ENCODE data around the gene CYP2U1. TPM values are rescaled to one million over a fixed set of nuclear protein-coding genes. Genes with fewer than 3 reads are reported as not detected.

The CYP2U1 gene
- total RNA-seq, 1 donor from 2014 or later, result 0.96 TPM

DNA sequence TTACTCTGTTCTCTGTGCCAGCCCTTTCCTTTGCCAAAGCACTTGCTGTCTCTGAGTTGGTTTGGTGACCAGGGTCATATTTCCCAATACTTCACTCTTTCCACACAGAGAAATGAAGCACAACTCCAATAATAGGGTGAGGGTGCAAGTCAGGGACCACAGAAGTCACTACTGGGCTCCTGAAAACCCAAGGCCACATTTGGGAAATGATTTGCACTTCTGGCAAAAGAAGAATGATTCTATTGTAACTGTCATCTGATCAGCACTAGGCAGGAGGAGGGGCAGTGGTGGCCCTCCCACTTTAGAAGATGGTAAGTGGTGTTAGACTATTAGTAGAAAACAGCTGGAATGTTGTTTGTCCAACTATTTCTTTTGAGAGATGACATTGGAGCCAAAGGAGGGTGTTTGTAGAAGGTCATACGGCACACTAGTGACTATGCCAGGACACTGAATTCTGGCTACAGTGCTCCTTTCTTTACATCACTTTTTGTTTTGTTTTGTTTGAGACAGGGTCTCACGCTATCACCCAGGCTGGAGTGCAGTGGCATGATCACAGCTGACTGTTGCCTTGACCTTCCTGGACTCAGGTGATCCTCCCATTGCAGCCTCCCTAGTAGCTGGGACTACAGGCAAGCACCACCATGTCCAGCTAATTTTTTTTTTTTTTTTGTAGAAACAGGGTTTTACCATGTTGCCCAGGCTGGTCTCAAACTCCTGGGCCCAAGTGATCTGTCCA is 47.5 kb downstream of the CYP2U1 start:
- Mint-ChIP-seq H3K9me3 (peaks cover 13% of the 10 kb centered on the region), H3K4me3 (no peak overlapping the region), H3K4me1 (peaks cover 2% of the 10 kb centered on the region), H3K36me3 (ENCODE audit: low read depth) (no peaks in the 10 kb centered on the region), H3K27ac (no peak overlapping the region), H3K27me3 (no peaks in the 10 kb centered on the region)
- DNase-seq, result no peak
- intact Hi-C loops (cut with micrococcal nuclease), result no loop called here

DNA sequence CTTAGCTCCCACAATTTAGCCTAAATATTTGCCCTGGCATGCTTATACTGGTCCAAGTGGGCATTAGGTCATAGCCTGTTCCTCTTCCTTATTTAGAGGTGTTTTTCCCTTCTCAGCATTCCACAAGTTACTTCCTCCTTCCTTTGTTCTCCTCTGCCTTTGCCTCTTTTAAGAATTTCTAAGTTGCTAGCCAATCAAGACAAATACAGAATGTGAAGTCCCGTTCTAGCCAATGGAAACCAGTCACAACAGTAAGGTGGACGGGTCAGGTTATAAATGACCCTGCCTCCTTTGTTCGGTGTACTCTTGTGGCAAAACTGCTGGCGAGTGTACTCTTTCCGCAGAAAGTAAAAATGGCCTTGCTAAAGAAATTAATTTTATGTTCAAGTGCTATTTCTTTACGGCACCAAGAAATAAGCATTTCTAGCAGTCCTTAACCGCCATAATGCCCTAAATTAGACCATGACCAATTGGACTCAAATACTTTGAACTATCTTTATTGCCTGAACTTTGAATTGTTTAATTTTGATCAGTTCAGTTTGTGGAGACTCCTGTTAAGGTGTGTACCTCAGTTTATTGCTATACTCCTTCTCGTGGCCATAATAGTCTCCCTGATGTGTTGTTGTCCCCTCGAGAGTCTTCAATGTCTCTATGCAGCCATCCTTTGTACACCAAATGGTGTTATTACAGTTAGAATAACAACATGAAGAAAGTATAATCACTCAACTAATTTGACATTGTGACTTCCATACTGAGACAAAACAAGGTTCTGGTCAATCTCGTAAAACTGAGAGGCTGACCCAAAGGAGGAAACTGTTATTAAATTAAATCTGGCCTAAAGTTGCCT is 56.8 kb downstream of the CYP2U1 start:
- Mint-ChIP-seq H3K4me1 (peaks cover 25% of the 10 kb centered on the region), H3K27ac (no peak overlapping the region), H3K27me3 (no peaks in the 10 kb centered on the region), H3K36me3 (ENCODE audit: low read depth) (peaks cover 4% of the 10 kb centered on the region), H3K4me3 (no peak overlapping the region), H3K9me3 (no peaks in the 10 kb centered on the region)
- intact Hi-C loops (cut with micrococcal nuclease), result loop anchor here (5.0 kb wide), 2 partner anchors 1744 to 1829 kb away; partner anchors contain the start of genes GAR1 and PLA2G12A
- DNase-seq, result no peak

DNA sequence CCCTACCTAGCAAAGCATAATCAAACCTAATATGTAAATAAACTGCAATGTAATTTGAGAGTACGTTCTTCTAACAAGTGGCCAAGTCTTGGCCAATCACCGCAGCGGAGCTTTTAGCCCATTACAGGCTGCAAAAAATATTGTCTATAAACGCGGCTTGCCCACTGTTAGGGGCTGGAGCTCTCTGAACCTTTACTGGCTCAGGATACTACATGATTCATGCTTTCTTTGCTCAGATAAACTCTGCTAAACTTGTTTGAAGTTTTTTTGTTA is 57.4 kb downstream of the CYP2U1 start:
- Mint-ChIP-seq H3K36me3 (ENCODE audit: low read depth) (peaks cover 4% of the 10 kb centered on the region), H3K27ac (no peak overlapping the region), H3K4me3 (no peak overlapping the region), H3K9me3 (no peaks in the 10 kb centered on the region), H3K27me3 (no peaks in the 10 kb centered on the region), H3K4me1 (peaks cover 28% of the 10 kb centered on the region)
- intact Hi-C loops (cut with micrococcal nuclease), result loop anchor here (1.0 to 5.0 kb wide), 6 partner anchors 57 to 1829 kb away; partner anchors contain the start of genes CYP2U1, GAR1, OSTC and PAPSS1
- no peak for DNase-seq

DNA sequence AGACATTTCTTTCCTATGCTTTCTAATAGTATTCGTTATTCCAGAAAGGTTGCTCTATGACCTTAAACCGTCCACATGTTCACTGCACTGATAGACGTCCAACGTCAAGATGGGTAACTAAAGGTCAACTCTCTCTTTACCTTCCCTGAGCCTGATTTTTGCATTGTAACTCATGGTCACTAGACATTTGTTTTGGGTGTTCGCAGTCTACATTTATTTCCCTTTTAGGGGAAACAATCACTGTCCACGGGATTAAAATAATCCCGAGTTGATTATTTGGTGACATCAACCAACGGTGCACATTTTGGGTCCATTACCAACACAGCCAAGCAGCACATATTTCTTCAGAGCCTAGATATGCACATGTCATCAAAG is 57.8 kb downstream of the CYP2U1 start:
- Mint-ChIP-seq H3K4me1 (peaks cover 32% of the 10 kb centered on the region), H3K27me3 (no peaks in the 10 kb centered on the region), H3K4me3 (peak overlapping the region; percentile 92), H3K36me3 (ENCODE audit: low read depth) (peaks cover 4% of the 10 kb centered on the region), H3K27ac (peak overlapping the region; percentile 95), H3K9me3 (no peaks in the 10 kb centered on the region)
- intact Hi-C loops (cut with micrococcal nuclease), result loop anchor here (1.0 to 5.0 kb wide), 6 partner anchors 58 to 1828 kb away; partner anchors contain the start of genes CYP2U1, GAR1, OSTC and PAPSS1
- no peak for DNase-seq

DNA sequence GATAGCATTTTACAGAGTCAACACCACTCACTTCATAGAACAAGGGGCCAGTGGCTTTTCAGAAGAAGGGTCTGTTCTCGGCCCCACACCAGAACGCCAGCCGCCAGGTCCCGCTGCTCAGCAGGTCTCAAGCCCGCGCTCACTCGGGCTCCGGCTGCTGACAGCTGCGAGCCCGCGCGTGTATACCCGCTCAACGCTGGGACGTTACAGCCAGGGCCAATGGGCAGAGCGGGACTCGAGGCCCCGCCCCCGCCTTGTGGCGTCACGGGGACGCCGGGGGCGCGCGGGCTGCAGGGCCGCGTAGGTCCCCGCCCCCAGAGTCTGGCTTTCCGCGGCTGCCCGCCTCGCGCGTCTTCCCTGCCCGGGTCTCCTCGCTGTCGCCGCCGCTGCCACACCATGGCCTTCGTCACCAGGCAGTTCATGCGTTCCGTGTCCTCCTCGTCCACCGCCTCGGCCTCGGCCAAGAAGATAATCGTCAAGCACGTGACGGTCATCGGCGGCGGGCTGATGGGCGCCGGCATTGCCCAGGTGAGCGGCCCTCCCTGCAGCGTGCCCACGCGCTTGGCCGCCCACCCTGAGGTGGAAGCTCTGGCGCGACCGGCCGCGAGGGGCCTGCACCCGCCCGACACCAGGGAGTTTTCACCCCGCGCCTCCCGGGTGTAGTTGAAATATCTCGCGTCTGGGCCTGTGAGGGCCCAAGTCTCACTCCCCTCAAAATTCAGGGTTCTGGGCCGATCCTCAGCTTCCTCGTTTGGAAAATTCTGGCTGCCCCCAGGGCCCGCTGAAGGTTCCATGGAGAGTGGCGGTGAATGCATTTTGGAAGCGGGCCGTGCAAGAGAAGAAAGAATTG is 58.4 kb downstream of the CYP2U1 start, which contains the start of gene HADH:
Gene HADH (plus strand): TSS at position 353 of the 850 bp plus-strand sequence. CDS start 44 bp downstream, at position 397.
- peak within 1 kb of the TSS; percentile 92 for H3K4me3 Mint-ChIP-seq
- peak within 1 kb of the TSS; percentile 95 for H3K27ac Mint-ChIP-seq
- intact Hi-C loops (cut with micrococcal nuclease), result loop anchor here (1.0 to 5.0 kb wide), 6 partner anchors 58 to 1828 kb away; partner anchors contain the start of genes CYP2U1, GAR1, OSTC and PAPSS1
- peak; percentile 99 for DNase-seq
- H3K4me1 Mint-ChIP-seq, result peaks cover 32% of the 10 kb centered on the region
- H3K36me3 Mint-ChIP-seq (ENCODE audit: low read depth), result peaks cover 4% of the 10 kb centered on the region
- H3K27me3 Mint-ChIP-seq, result no peaks in the 10 kb centered on the region
- H3K9me3 Mint-ChIP-seq, result no peaks in the 10 kb centered on the region

DNA sequence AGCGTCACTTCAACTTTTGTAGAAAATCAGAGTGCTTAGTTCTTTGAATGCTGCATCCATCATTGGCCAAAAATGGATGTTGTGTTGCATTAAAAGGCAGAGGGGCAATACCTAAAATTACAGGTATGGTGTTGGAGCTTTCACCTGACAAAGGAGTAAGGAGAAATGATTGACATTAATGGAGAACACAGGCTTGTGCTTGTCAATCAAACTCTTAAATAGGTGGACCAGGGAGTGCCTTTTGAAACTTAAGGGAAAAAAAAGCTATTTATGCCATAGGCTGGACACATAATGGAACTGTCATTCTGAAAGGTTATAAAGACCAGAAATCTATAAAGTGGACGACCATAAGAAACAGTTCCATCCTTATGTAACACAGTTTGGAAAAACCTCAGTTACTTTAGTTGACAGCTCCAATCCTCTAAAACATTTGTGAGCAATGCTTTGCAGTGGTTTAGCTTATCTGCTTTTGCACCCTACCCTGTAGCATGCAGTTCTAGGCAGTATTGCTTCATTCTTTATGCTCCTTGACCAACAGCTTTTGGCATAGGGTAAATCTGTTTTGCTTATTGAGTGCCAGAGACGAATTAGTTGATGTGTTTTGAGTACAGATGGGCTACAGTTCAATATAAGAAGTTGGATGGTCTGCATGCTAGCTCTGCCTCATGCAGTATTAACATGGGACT is 60.7 kb downstream of the CYP2U1 start:
- H3K36me3 Mint-ChIP-seq (ENCODE audit: low read depth), result peaks cover 16% of the 10 kb centered on the region
- no peak overlapping the region for H3K4me3 Mint-ChIP-seq
- H3K4me1 Mint-ChIP-seq, result peaks cover 40% of the 10 kb centered on the region
- no peaks in the 10 kb centered on the region for H3K27me3 Mint-ChIP-seq
- intact Hi-C loops (cut with micrococcal nuclease), result no loop called here
- no peak for DNase-seq
- no peak overlapping the region for H3K27ac Mint-ChIP-seq
- H3K9me3 Mint-ChIP-seq, result no peaks in the 10 kb centered on the region

DNA sequence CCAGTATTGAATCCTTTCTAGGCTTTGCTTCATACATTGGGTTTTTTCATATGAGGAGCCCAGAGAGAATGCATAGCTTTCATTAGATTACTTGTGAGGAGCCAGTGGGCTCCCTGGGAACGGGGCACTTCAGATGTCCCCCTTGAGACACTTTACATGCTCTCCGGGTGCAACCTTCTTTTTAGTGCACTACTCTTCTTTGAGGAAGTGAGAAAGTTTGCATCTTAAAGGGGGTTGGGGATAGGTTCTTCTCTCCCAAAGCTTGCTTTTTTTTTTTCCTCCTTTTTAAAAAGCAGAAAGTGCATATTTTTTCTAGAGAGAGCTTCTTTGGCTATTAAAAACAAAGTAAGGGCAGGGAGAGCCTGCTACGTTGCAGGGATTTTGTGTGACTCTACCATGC is 62.6 kb downstream of the CYP2U1 start:
- no peak overlapping the region for H3K4me3 Mint-ChIP-seq
- peaks cover 33% of the 10 kb centered on the region for H3K36me3 Mint-ChIP-seq (ENCODE audit: low read depth)
- intact Hi-C loops (cut with micrococcal nuclease), result no loop called here
- H3K27ac Mint-ChIP-seq, result no peak overlapping the region
- H3K27me3 Mint-ChIP-seq, result no peaks in the 10 kb centered on the region
- H3K9me3 Mint-ChIP-seq, result no peaks in the 10 kb centered on the region
- peaks cover 44% of the 10 kb centered on the region for H3K4me1 Mint-ChIP-seq
- no peak for DNase-seq

DNA sequence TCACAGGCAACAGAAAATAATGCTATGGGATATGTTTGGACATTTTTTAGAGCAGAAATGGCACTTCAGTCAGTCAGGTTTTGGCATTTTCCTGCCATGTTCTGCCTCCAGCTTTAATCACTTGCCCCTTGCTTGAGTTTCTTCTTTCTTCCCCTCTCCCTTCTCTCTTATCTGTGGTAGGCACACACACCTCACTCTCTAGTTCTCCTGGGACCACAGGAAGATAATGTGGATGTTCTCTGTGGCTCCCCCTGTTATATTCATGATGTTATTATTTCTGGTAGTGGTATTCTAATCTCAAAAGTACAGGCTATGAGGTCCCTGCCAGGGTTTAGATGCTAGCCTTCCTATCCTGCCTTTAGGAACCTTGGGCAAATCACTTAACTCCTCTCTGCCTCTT is 63.5 kb downstream of the CYP2U1 start:
- Mint-ChIP-seq H3K36me3 (ENCODE audit: low read depth) (peaks cover 36% of the 10 kb centered on the region), H3K4me3 (no peak overlapping the region), H3K4me1 (peaks cover 41% of the 10 kb centered on the region), H3K9me3 (no peaks in the 10 kb centered on the region), H3K27me3 (no peaks in the 10 kb centered on the region), H3K27ac (no peak overlapping the region)
- DNase-seq, result no peak
- intact Hi-C loops (cut with micrococcal nuclease), result no loop called here

DNA sequence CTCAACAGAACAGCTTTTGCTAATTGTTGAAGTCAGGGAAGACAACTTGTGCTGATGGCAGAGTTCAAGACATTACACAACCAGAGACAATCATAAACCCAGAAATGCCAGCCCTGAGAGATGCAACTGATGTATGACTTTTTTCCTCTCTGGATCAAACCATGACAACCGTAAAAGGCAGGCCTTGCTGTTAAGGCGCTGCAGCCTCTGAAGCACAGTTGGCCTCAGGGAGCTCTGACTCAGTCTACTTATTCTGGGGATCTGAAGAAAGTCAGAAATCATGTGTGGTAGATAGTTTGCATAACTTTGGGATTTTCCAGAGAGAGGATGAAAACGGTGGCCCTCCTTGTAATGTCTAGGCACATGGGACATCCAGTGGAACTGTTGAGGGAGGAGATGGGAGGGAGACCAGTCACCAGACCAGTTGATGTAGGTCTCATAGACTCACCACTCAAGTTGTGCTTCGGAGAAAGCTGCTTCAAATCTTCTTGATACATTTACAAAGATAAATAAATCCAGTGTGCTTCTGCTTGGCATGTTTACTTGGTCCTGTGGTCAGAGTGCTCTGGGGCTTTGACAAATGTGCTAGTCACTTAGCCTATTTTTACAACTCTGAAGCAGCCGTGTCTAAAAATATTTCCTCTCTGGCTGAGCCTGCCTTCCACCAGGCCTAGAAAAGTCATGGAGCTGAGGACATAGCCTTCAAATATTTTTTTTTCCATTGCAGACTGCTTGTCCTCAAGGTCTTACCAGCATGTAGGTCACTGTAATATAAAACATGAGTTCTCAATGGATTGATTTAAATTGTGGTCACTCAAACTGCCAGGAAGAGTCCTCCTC is 65.8 kb downstream of the CYP2U1 start:
- H3K9me3 Mint-ChIP-seq, result peaks cover 7% of the 10 kb centered on the region
- DNase-seq, result no peak
- no peak overlapping the region for H3K27ac Mint-ChIP-seq
- no peaks in the 10 kb centered on the region for H3K27me3 Mint-ChIP-seq
- no peak overlapping the region for H3K4me3 Mint-ChIP-seq
- H3K4me1 Mint-ChIP-seq, result peaks cover 32% of the 10 kb centered on the region
- intact Hi-C loops (cut with micrococcal nuclease), result no loop called here
- H3K36me3 Mint-ChIP-seq (ENCODE audit: low read depth), result peaks cover 47% of the 10 kb centered on the region

DNA sequence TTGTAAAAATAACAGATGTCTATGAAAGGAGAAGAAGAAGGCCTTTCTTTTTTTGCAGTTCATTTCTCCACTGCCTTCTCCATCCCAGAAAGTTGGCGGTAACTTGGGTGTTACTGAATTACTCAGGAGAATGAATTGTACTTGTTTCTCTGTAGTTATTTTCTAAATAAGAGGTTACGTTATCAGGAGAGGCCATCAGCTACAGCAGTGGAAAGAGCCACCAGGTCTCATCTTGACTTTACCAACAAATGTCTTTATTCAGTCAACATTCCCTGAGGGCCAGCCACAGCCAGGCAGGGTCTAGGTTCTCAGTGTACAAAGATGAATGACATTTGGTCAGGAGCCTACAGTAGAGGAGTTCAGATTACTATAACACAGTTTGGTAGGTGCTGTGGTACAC is 66.4 kb downstream of the CYP2U1 start:
- Mint-ChIP-seq H3K36me3 (ENCODE audit: low read depth) (peaks cover 46% of the 10 kb centered on the region), H3K9me3 (peaks cover 7% of the 10 kb centered on the region), H3K4me3 (no peak overlapping the region), H3K27me3 (no peaks in the 10 kb centered on the region), H3K4me1 (peaks cover 26% of the 10 kb centered on the region), H3K27ac (no peak overlapping the region)
- intact Hi-C loops (cut with micrococcal nuclease), result no loop called here
- no peak for DNase-seq

DNA sequence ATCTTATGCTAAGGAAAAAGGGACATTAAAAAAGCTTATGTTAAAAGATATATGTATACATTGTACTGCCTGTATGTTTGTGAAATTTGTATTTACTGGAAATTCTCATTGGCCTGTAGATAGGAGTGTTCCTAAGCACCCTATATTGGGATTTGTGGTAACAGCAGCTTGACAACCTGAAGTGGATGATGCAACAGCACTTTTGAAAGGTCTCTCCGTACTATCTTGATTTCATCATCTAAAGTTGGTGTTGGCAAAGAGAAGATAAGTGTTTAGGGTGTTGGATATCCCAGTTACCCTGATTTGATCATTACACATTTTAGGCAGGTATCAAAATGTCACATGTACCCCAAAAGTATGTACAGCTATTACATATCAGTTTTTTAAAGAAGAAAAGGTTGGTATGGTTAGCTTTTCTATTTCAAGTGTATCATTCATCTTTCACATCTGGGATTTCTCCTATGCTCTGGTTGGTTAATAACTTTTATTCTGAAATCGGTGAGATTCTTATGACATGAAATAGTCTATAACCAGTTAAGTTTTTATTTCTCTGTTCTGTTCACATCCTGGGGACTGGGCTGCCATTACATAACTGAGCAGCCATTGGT is 68.7 kb downstream of the CYP2U1 start:
- no peak for DNase-seq
- no peak overlapping the region for H3K4me3 Mint-ChIP-seq
- H3K27ac Mint-ChIP-seq, result no peak overlapping the region
- H3K27me3 Mint-ChIP-seq, result no peaks in the 10 kb centered on the region
- peaks cover 47% of the 10 kb centered on the region for H3K36me3 Mint-ChIP-seq (ENCODE audit: low read depth)
- intact Hi-C loops (cut with micrococcal nuclease), result no loop called here
- H3K9me3 Mint-ChIP-seq, result peaks cover 7% of the 10 kb centered on the region
- H3K4me1 Mint-ChIP-seq, result peaks cover 19% of the 10 kb centered on the region

DNA sequence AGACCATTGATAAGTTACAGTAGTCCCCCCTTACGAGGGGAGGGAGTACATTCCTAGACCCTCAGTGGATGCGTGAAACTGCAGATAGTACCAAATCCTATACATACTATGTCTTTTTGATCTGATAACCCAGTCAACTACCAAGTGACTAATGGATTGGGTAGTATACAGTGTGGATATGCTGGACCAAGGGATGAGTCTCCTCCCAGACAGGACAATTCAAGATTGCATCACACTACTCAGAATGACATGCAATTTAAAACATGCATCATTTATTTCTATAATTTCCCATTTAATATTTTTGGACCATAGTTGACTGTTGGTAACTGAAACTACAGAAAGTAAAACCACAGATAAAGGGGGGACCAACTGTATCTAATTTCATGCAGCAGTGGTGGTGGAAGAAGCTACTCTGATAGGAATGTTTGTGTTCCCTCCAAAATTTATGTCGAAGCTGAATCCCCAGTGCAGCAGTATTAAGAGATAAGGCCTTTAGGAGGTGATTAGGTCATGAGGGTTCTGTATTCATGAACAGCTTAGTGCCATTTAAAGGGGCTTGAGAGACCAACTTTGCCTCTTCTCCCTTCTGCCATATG is 70.3 kb downstream of the CYP2U1 start:
- DNase-seq, result no peak
- Mint-ChIP-seq H3K36me3 (ENCODE audit: low read depth) (peaks cover 41% of the 10 kb centered on the region), H3K9me3 (peaks cover 7% of the 10 kb centered on the region), H3K27me3 (no peaks in the 10 kb centered on the region), H3K4me1 (peaks cover 22% of the 10 kb centered on the region), H3K4me3 (no peak overlapping the region), H3K27ac (no peak overlapping the region)
- intact Hi-C loops (cut with micrococcal nuclease), result no loop called here
